HepG2 (cell line): ENCODE results near the gene SPSB1. TPM values are rescaled to one million over a fixed set of nuclear protein-coding genes. Genes with fewer than 3 reads are reported as not detected.

Experiments
- ATAC-seq: fragments of 200-7000 bp; cut with Tn5 transposase; 3 replicates; pipeline ENCODE4 v1.9.1; 2020; ENCODE audit warnings: mild to moderate bottlenecking, moderate library complexity
- BruUV-seq: library from RNA; stranded (reverse); fragments of 400-500 nt; replicated peaks from 2 replicates; lab custom pipeline; 2021; lab: Mats Ljungman, UMichigan
- CTCF ChIA-PET: fragments of 300-600 bp; formaldehyde crosslinking; extraction: SDS; loops from one replicate; lab custom pipeline; 2021; ENCODE audit warnings: low total read pairs, inconsistent platforms, low intra/inter-chr PET ratio; lab: Yijun Ruan, JAX
- POLR2A ChIA-PET: fragments of 350-600 bp; sonication (Branson Sonifier 250); formaldehyde crosslinking; loops from one replicate; lab custom pipeline; 2020; ENCODE audit warnings: antibody characterized with exemption, inconsistent platforms; lab: Yijun Ruan, JAX
- DNase-seq: peaks from one replicate; pipeline ENCODE4 v3.0.0-alpha.2; 2015; ENCODE audit warnings: low spot score
- FAIRE-seq: peaks from 3 replicates; lab custom pipeline; 2011; peaks lifted over from hg19 to GRCh38; lab: Jason Lieb, UNC
- H2AFZ ChIP-seq: one replicate; pipeline ENCODE4 v1.6.1; 2011; ENCODE audit warnings: low read length, inconsistent platforms
- H3K27ac ChIP-seq: fragments of 300-600 bp; 3 replicates; pipeline ENCODE4 v1.8.0; 2011; ENCODE audit warnings: mixed run types, mild to moderate bottlenecking, mixed read lengths, low read length, inconsistent platforms; ENCODE audit not compliant: insufficient read depth; ENCODE audit errors: extremely low read length
- H3K27me3 ChIP-seq, 2 experiments: fragments of 200-600 bp in 1 of 2; 2 replicates in 1 of 2; 3 replicates in 1 of 2; pipeline versions ENCODE4 v1.6.0 to v1.8.0; 2011; ENCODE audit warnings: low read length in 2 of 2, mild to moderate bottlenecking in 2 of 2, moderate library complexity in 2 of 2, inconsistent platforms in 1 of 2; ENCODE audit not compliant: insufficient read depth in 2 of 2, control insufficient read depth in 1 of 2
- H3K36me3 ChIP-seq, 2 experiments: fragments of 200-600 bp in 1 of 2; replicated peaks in 1 of 2; 2 replicates in 1 of 2; 3 replicates in 1 of 2; pipeline versions ENCODE4 v1.5.1 to v1.8.0; 2011; ENCODE audit warnings: low read length in 2 of 2, inconsistent platforms in 1 of 2; ENCODE audit not compliant: insufficient read depth in 2 of 2, control insufficient read depth in 1 of 2
- H3K4me1 ChIP-seq: 2 replicates; pipeline ENCODE4 v1.5.1; 2012; ENCODE audit warnings: low read length, inconsistent platforms; ENCODE audit not compliant: insufficient read depth
- H3K4me2 ChIP-seq: 2 replicates; pipeline ENCODE4 v1.6.0; 2011; ENCODE audit warnings: low read depth, low read length, inconsistent platforms
- H3K4me3 ChIP-seq, 3 experiments: fragments of 200-600 bp in 1 of 3; sonication (generic), shearing (Covaris generic) in 1 of 3; replicated peaks in 1 of 3; 2 replicates each; pipeline ENCODE4 v1.5.1; 2011 to 2016; ENCODE audit warnings: low read length in 3 of 3, inconsistent platforms in 2 of 3, low read depth in 2 of 3, mild to moderate bottlenecking in 2 of 3, control low read depth in 1 of 3, mixed read lengths in 1 of 3; ENCODE audit not compliant: insufficient read depth in 1 of 3
- H3K79me2 ChIP-seq: one replicate; pipeline ENCODE4 v1.6.1; 2011; ENCODE audit warnings: low read length, inconsistent platforms; ENCODE audit not compliant: insufficient read depth
- H3K9ac ChIP-seq: 2 replicates; pipeline ENCODE4 v1.6.0; 2011; ENCODE audit warnings: mild to moderate bottlenecking, low read depth, low read length, inconsistent platforms; ENCODE audit not compliant: insufficient read depth
- H3K9me3 ChIP-seq: 2 replicates; pipeline ENCODE4 v1.5.1; 2012; ENCODE audit warnings: mild to moderate bottlenecking, low read length
- H4K20me1 ChIP-seq: 2 replicates; pipeline ENCODE4 v1.6.0; 2011; ENCODE audit warnings: inconsistent platforms, mild to moderate bottlenecking, low read length, moderate library complexity; ENCODE audit not compliant: insufficient read depth
- NFIB ChIP-seq: sonication (generic); formaldehyde crosslinking; IDR thresholded peaks from 2 replicates; pipeline ENCODE4 v1.9.0; 2021; ENCODE audit warnings: missing genetic modification reagents, mild to moderate bottlenecking, borderline replicate concordance
- NR2F1 ChIP-seq, 2 experiments: fragments of 450-650 bp in 1 of 2; formaldehyde crosslinking in 1 of 2; IDR thresholded peaks; 2 replicates each; pipeline versions ENCODE4 v1.5.0 to v1.6.1; 2016 to 2020; ENCODE audit warnings: mild to moderate bottlenecking in 1 of 2, missing compliant biosample characterization in 1 of 2, missing genetic modification reagents in 1 of 2, moderate library complexity in 1 of 2
- ZFP41 ChIP-seq: sonication (generic); formaldehyde crosslinking; IDR thresholded peaks from 2 replicates; pipeline ENCODE4 v1.4.0; 2020; ENCODE audit warnings: mild to moderate bottlenecking, missing genetic modification reagents, borderline replicate concordance
- ZNF333 ChIP-seq: sonication (generic); formaldehyde crosslinking; IDR thresholded peaks from 2 replicates; pipeline ENCODE4 v1.4.0; 2020; ENCODE audit warnings: mild to moderate bottlenecking, missing genetic modification reagents, borderline replicate concordance
- ZNF33A ChIP-seq: sonication (generic); formaldehyde crosslinking; IDR thresholded peaks from 2 replicates; pipeline ENCODE4 v1.5.1; 2020; ENCODE audit warnings: missing genetic modification reagents, mild to moderate bottlenecking, moderate library complexity, borderline replicate concordance
- WGBS: methylation state at CpG from one replicate; pipeline ENCODE4 v1.1.6; 2017; ENCODE audit warnings: low lambda C conversion rate; 5-methylcytosine and 5-hydroxymethylcytosine counted together
- in situ Hi-C: cut with HindIII; loops from 2 replicates; pipeline ENCODE4 v1.10.0; 2017; ENCODE audit warnings: low pct_unique_long_range_greater_than_20kb; ENCODE audit not compliant: extremely low pct_ligation_motif_present
- intact Hi-C: fragments of 100-400 bp; cut with micrococcal nuclease; formaldehyde crosslinking; loops from one replicate; pipeline ENCODE4 v1.10.0; 2022; ENCODE audit not compliant: unreplicated experiment
- polyA plus RNA-seq, 8 experiments: library from polyadenylated mRNA; depleted of rRNA in 3 of 8; stranded (reverse) in 7 of 8; unstranded in 1 of 8; fragments of >200 nt; fragmentation: Illumina TruSeq in 4 of 8; extraction: Trizol in 4 of 8; gene quantifications; 2 replicates each; pipeline versions ENCODE4 v1.2.1 to v1.2.3, GENCODE V29; 2011 to 2016; ENCODE audit warnings: low read depth in 4 of 8, missing spikeins in 1 of 8, mixed read lengths in 1 of 8; ENCODE audit not compliant: insufficient read depth in 1 of 8
- total RNA-seq, 5 experiments: library from RNA; depleted of rRNA; stranded (reverse); fragments of >200 nt; fragmentation: Illumina TruSeq; extraction: Trizol; gene quantifications; 2 replicates each; pipeline ENCODE4 v1.2.3, GENCODE V29; 2016; ENCODE audit warnings: low read depth in 1 of 5
- TF ChIP-seq, protein P1 (sequence below), 2 experiments: sonication (generic) in 1 of 2; formaldehyde crosslinking in 1 of 2; IDR thresholded peaks; 2 replicates each; pipeline versions ENCODE4 v1.4.0 to v1.6.1; 2016 to 2020; ENCODE audit warnings: borderline replicate concordance in 1 of 2, low read depth in 1 of 2, mild to moderate bottlenecking in 1 of 2, missing genetic modification reagents in 1 of 2

The SPSB1 gene
- total and polyA plus RNA-seq, 2 of the 13 experiments (the other 11 are each of a cell fraction or from before 2014, with no cell fraction given), result 5.0 to 8.0 TPM

DNA sequence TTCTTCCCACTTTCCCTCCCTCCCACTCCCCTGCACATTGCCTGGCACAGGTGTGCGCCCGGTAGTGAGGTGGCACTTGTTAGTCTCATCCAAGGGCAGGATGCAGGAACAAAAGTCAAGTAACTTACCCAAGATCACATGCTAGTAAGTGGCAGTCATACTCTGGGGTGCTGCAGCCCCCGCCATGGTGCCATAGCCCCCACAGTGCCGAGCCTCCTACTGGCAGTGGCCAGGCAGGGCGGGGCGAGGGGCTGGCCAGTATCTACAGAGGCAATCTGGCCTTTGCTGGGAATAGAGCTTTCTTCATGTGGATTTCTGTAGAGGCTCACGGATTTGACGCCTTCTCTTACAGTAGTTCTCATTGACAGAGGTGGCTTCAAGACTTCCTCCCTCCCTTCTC is 31.2 kb upstream of the SPSB1 start:
- no TSS peak for BruUV-seq
- CTCF ChIA-PET, result no interaction called here
- intact Hi-C loops, result no loop called here
- peaks cover 23% of the 10 kb centered on the region for H3K79me2 ChIP-seq
- no peak overlapping the region for H3K4me3 ChIP-seq
- WGBS, result 94% methylated on average over 6 of the region's 8 CpGs
- no peak for TF ChIP-seq NFIB (CRISPR knock-in tag)
- H3K27me3 ChIP-seq, result no peaks in the 10 kb centered on the region
- FAIRE-seq (no peak), DNase-seq (no peak), ATAC-seq (no peak)
- H3K36me3 ChIP-seq, result peaks cover 2 to 9% of the 10 kb centered on the region in 2 experiments; a peak in 3 of 5 replicates
- H3K9ac ChIP-seq, result no peak overlapping the region
- no peak overlapping the region for H3K27ac ChIP-seq
- H3K9me3 ChIP-seq, result no peaks in the 10 kb centered on the region
- H3K4me1 ChIP-seq, result no peaks in the 10 kb centered on the region
- POLR2A ChIA-PET, result no interaction called here
- H2AFZ ChIP-seq, result no peak overlapping the region
- H4K20me1 ChIP-seq, result no peaks in the 10 kb centered on the region
- no peak overlapping the region for H3K4me2 ChIP-seq
- in situ Hi-C loops, result no loop called here

DNA sequence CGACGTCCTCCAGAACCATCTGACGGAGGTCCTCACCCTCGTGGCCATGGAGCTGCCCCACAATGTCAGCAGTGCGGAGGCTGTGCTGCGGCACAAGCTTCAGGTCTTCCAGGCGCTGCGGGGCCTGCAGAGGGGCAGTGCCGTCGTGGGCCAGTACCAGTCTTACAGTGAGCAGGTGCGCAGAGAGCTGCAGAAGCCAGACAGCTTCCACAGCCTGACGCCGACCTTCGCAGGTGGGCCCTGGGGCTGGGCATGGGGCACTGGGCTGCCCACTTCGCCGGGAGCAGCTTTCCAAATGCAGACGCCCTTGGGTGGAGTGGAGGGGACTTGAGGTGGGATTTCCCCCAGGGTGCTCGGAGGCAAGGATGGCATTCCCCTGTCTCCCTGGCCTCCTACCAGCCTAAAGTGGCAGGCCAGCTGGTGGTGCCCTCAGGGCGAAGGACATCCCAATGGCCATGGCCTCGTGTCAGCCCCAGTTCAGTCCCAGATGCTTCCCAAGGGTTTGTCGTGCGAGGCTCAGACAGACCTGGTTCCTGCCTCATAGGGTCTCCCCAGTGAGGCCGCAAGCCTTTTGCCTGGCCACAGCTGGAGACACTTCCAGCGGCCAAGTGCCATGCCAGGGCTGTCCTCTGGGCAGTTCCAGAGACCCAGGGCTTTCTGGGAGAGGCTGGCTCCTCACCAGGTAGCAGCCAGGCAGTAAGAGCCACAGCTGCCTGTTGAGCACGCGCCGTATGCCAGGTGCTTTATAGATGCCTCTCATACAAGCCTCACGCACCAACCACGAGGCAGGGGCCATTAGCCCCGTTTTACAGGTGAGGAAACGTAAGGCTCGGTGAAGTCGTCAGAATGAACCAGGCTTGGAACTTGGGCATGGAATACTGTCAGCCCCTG is 30.4 kb upstream of the SPSB1 start:
- Histone ChIP-seq H3K9ac (no peak overlapping the region), H3K4me3 (no peak overlapping the region), H2AFZ (no peak overlapping the region), H3K36me3 (peaks cover 2 to 9% of the 10 kb centered on the region in 2 experiments; a peak in 3 of 5 replicates), H3K9me3 (no peaks in the 10 kb centered on the region), H3K4me1 (no peaks in the 10 kb centered on the region; the same call in 1 of the 2 replicates), H3K79me2 (peaks cover 23% of the 10 kb centered on the region), H3K27ac (no peak overlapping the region), H4K20me1 (no peaks in the 10 kb centered on the region), H3K27me3 (no peaks in the 10 kb centered on the region), H3K4me2 (no peak overlapping the region)
- no peak for ATAC-seq
- BruUV-seq, result no TSS peak
- ChIA-PET POLR2A (no interaction called here), CTCF (no interaction called here)
- no peak for FAIRE-seq
- in situ Hi-C loops (no loop called here), intact Hi-C loops (no loop called here)
- TF ChIP-seq ZNF33A (CRISPR knock-in tag) (no peak), NR2F1 (CRISPR knock-in tag; IDR thresholded peaks at IDR 0.05) (no peak), ZFP41 (CRISPR knock-in tag) (no peak), ZNF333 (no peak)
- TF ChIP-seq, protein P1, sequence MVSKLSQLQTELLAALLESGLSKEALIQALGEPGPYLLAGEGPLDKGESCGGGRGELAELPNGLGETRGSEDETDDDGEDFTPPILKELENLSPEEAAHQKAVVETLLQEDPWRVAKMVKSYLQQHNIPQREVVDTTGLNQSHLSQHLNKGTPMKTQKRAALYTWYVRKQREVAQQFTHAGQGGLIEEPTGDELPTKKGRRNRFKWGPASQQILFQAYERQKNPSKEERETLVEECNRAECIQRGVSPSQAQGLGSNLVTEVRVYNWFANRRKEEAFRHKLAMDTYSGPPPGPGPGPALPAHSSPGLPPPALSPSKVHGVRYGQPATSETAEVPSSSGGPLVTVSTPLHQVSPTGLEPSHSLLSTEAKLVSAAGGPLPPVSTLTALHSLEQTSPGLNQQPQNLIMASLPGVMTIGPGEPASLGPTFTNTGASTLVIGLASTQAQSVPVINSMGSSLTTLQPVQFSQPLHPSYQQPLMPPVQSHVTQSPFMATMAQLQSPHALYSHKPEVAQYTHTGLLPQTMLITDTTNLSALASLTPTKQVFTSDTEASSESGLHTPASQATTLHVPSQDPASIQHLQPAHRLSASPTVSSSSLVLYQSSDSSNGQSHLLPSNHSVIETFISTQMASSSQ (IDR thresholded peaks at IDR 0.05; ENCODE audit: low read depth), result no peak
- TF ChIP-seq, protein P1 (CRISPR knock-in tag; IDR thresholded peaks at IDR 0.05; ENCODE audit: borderline replicate concordance), result no peak
- DNase-seq, result no peak
- WGBS, result 94% methylated on average over 13 of the region's 33 CpGs
